IMR-90 (cell line): ENCODE results near the gene PARP3. TPM values are rescaled to one million over a fixed set of nuclear protein-coding genes. Genes with fewer than 3 reads are reported as not detected.

Source experiments
- ATAC-seq: fragments of 200-7000 bp; cut with Tn5 transposase; 2 replicates; pipeline ENCODE4 v1.9.1; 2020; ENCODE audit warnings: low read depth, mild to moderate bottlenecking, moderate library complexity
- BruUV-seq: library from RNA; stranded (reverse); fragments of 400-500 nt; replicated peaks from 2 replicates; lab custom pipeline; 2021; lab: Mats Ljungman, UMichigan
- CTCF ChIA-PET: fragments of 300-600 bp; formaldehyde crosslinking; extraction: SDS; loops from one replicate; lab custom pipeline; 2021; ENCODE audit warnings: antibody characterized with exemption; lab: Yijun Ruan, JAX
- POLR2A ChIA-PET: fragments of 300-600 bp; sonication (Branson Sonifier 250); formaldehyde crosslinking; loops from one replicate; lab custom pipeline; 2022; ENCODE audit warnings: antibody characterized with exemption; ENCODE audit not compliant: unreplicated experiment; lab: Charles Lee
- DNase-seq: peaks from one replicate; pipeline ENCODE4 v3.0.0; 2013
- H2AFZ ChIP-seq: replicated peaks from 2 replicates; pipeline ENCODE3; 2013; ENCODE audit warnings: low read length, mild to moderate bottlenecking; ENCODE audit not compliant: poor library complexity
- H2AK5ac ChIP-seq: 2 replicates; pipeline ENCODE4 v1.6.1; 2013; ENCODE audit warnings: low read depth, low read length, inconsistent platforms
- H2AK9ac ChIP-seq: replicated peaks from 2 replicates; pipeline ENCODE3; 2013; ENCODE audit warnings: mild to moderate bottlenecking, low read depth, low read length, moderate library complexity; ENCODE audit not compliant: poor library complexity
- H2BK120ac ChIP-seq: 2 replicates; pipeline ENCODE4 v1.6.1; 2013; ENCODE audit warnings: low read depth, low read length, inconsistent platforms
- H2BK15ac ChIP-seq: 3 replicates; pipeline ENCODE4 v1.6.1; 2013; ENCODE audit warnings: low read depth, low read length, inconsistent platforms
- H2BK20ac ChIP-seq: 2 replicates; pipeline ENCODE4 v1.6.1; 2013; ENCODE audit warnings: low read depth, mild to moderate bottlenecking, inconsistent platforms, low read length, moderate library complexity
- H2BK5ac ChIP-seq: 2 replicates; pipeline ENCODE4 v1.6.1; 2013; ENCODE audit warnings: mild to moderate bottlenecking, low read depth, low read length, inconsistent platforms; ENCODE audit not compliant: poor library complexity, severe bottlenecking
- H3K14ac ChIP-seq: replicated peaks from 2 replicates; pipeline ENCODE4 v1.6.1; 2013; ENCODE audit warnings: low read depth, low read length, inconsistent platforms
- H3K18ac ChIP-seq: 2 replicates; pipeline ENCODE4 v1.6.1; 2013; ENCODE audit warnings: low read depth, low read length, control low read depth
- H3K23ac ChIP-seq: 2 replicates; pipeline ENCODE4 v1.6.1; 2013; ENCODE audit warnings: low read depth, low read length, inconsistent platforms
- H3K27ac ChIP-seq: 2 replicates; pipeline ENCODE4 v1.5.1; 2013; ENCODE audit warnings: mild to moderate bottlenecking, control low read depth, low read length; ENCODE audit not compliant: insufficient read depth
- H3K27me3 ChIP-seq: 2 replicates; pipeline ENCODE4 v1.6.1; 2013; ENCODE audit warnings: low read length; ENCODE audit not compliant: control insufficient read depth, insufficient read depth
- H3K36me3 ChIP-seq: 2 replicates; pipeline ENCODE4 v1.6.1; 2013; ENCODE audit warnings: low read length, mixed read lengths; ENCODE audit not compliant: control insufficient read depth, insufficient read depth
- H3K4ac ChIP-seq: 2 replicates; pipeline ENCODE4 v1.6.1; 2013; ENCODE audit warnings: low read depth, low read length, inconsistent platforms
- H3K4me1 ChIP-seq: 2 replicates; pipeline ENCODE4 v1.6.1; 2013; ENCODE audit warnings: low read length, mixed read lengths; ENCODE audit not compliant: control insufficient read depth, insufficient read depth
- H3K4me2 ChIP-seq: 2 replicates; pipeline ENCODE4 v1.6.1; 2013; ENCODE audit warnings: low read depth, mild to moderate bottlenecking, control low read depth, low read length, moderate library complexity
- H3K4me3 ChIP-seq: 2 replicates; pipeline ENCODE4 v1.5.1; 2013; ENCODE audit warnings: low read depth, mild to moderate bottlenecking, control low read depth, low read length, moderate library complexity; ENCODE audit not compliant: insufficient read depth
- H3K56ac ChIP-seq: 2 replicates; pipeline ENCODE4 v1.6.1; 2013; ENCODE audit warnings: low read length, inconsistent platforms; ENCODE audit not compliant: insufficient read depth; ENCODE audit errors: extremely low read depth
- H3K79me1 ChIP-seq, 2 experiments: 2 replicates each; pipeline ENCODE4 v1.6.1; 2013; ENCODE audit warnings: low read length in 2 of 2, inconsistent platforms in 1 of 2, low read depth in 1 of 2
- H3K9ac ChIP-seq: 2 replicates; pipeline ENCODE4 v1.6.1; 2013; ENCODE audit warnings: low read depth, low read length, control low read depth
- H3K9me1 ChIP-seq: 2 replicates; pipeline ENCODE4 v1.6.1; 2013; ENCODE audit warnings: low read length, inconsistent platforms; ENCODE audit not compliant: insufficient read depth
- H3K9me3 ChIP-seq: 2 replicates; pipeline ENCODE4 v1.6.1; 2013; ENCODE audit warnings: low read length; ENCODE audit not compliant: control insufficient read depth, insufficient read depth
- H4K20me1 ChIP-seq: 2 replicates; pipeline ENCODE4 v1.6.1; 2013; ENCODE audit warnings: low read length, inconsistent platforms; ENCODE audit not compliant: insufficient read depth
- H4K5ac ChIP-seq: 2 replicates; pipeline ENCODE4 v1.6.1; 2013; ENCODE audit warnings: mild to moderate bottlenecking, low read depth, low read length, control low read depth
- H4K8ac ChIP-seq, 2 experiments: 2 replicates each; pipeline ENCODE4 v1.6.1; 2013; ENCODE audit warnings: low read depth in 2 of 2, low read length in 2 of 2, control low read depth in 1 of 2, inconsistent platforms in 1 of 2
- H4K91ac ChIP-seq: 2 replicates; pipeline ENCODE4 v1.6.1; 2013; ENCODE audit warnings: low read depth, low read length, inconsistent platforms; ENCODE audit not compliant: insufficient read depth
- BHLHE40 ChIP-seq: fragments of 150-350 bp; IDR thresholded peaks from 2 replicates; pipeline ENCODE4 v1.6.1; 2016; ENCODE audit warnings: mild to moderate bottlenecking, low read depth, low read length
- MAZ ChIP-seq: IDR thresholded peaks from 2 replicates; pipeline ENCODE4 v1.6.1; 2012; ENCODE audit warnings: low read depth, mild to moderate bottlenecking, low read length, improper control_type of control experiment, moderate library complexity, borderline replicate concordance
- NFE2L2 ChIP-seq: fragments of 150-350 bp; IDR thresholded peaks from 2 replicates; pipeline ENCODE4 v1.6.1; 2016; ENCODE audit warnings: low read depth, mild to moderate bottlenecking, low read length
- RCOR1 ChIP-seq: IDR thresholded peaks from 2 replicates; pipeline ENCODE4 v1.6.1; 2012; ENCODE audit warnings: mild to moderate bottlenecking, low read length, improper control_type of control experiment; ENCODE audit not compliant: insufficient replicate concordance
- RFX5 ChIP-seq: IDR thresholded peaks from 2 replicates; pipeline ENCODE4 v1.8.0; 2012; ENCODE audit warnings: low read depth, mild to moderate bottlenecking, low read length, moderate library complexity
- SMC3 ChIP-seq: fragments of 150-350 bp; IDR thresholded peaks from 2 replicates; pipeline ENCODE4 v1.6.1; 2016; ENCODE audit warnings: low read depth, mild to moderate bottlenecking, antibody characterized with exemption, low read length, moderate library complexity
- WGBS, 2 experiments: methylation state at CpG; one replicate each; pipeline versions ENCODE4 v1.1.5 to v1.1.7; 2013; ENCODE audit warnings: missing lambda C conversion rate in 2 of 2; ENCODE audit not compliant: insufficient read length in 1 of 2; ENCODE audit errors: extremely low coverage in 2 of 2; 5-methylcytosine and 5-hydroxymethylcytosine counted together
- dilution Hi-C: fragments of 300-500 bp; cut with HindIII; formaldehyde crosslinking; loops from one replicate; pipeline ENCODE4 v1.14.3; 2018; ENCODE audit warnings: low sequenced_read_pairs; ENCODE audit not compliant: unreplicated experiment
- in situ Hi-C: fragments of 300-500 bp; cut with MboI; formaldehyde crosslinking; loops from 3 replicates; pipeline ENCODE4 v1.14.3; 2019; ENCODE audit warnings: low sequenced_read_pairs, inconsistent platforms, mixed read lengths
- intact Hi-C: fragments of 100-400 bp; cut with micrococcal nuclease; formaldehyde crosslinking; loops from 2 replicates; pipeline ENCODE4 v1.10.0; 2022
- polyA plus RNA-seq, 3 experiments: library from polyadenylated mRNA; depleted of rRNA; stranded (reverse); fragments of >200 nt; gene quantifications; 2 replicates each; pipeline ENCODE4 v1.2.3, GENCODE V29; 2012; ENCODE audit warnings: low replicate concordance in 1 of 3
- total RNA-seq: library from RNA; depleted of rRNA; stranded (reverse); fragments of >200 nt; gene quantifications from 2 replicates; pipeline ENCODE4 v1.2.3, GENCODE V29; 2012
- TF ChIP-seq, protein P1 (sequence below): fragments of 150-350 bp; IDR thresholded peaks from 2 replicates; pipeline ENCODE4 v1.6.1; 2017; ENCODE audit warnings: mild to moderate bottlenecking, antibody characterized with exemption, low read length, low read depth

The PARP3 gene
- total and polyA plus RNA-seq, 2 of the 4 experiments (the other 2 are of a cell fraction): 16.3 to 22.0 TPM

DNA sequence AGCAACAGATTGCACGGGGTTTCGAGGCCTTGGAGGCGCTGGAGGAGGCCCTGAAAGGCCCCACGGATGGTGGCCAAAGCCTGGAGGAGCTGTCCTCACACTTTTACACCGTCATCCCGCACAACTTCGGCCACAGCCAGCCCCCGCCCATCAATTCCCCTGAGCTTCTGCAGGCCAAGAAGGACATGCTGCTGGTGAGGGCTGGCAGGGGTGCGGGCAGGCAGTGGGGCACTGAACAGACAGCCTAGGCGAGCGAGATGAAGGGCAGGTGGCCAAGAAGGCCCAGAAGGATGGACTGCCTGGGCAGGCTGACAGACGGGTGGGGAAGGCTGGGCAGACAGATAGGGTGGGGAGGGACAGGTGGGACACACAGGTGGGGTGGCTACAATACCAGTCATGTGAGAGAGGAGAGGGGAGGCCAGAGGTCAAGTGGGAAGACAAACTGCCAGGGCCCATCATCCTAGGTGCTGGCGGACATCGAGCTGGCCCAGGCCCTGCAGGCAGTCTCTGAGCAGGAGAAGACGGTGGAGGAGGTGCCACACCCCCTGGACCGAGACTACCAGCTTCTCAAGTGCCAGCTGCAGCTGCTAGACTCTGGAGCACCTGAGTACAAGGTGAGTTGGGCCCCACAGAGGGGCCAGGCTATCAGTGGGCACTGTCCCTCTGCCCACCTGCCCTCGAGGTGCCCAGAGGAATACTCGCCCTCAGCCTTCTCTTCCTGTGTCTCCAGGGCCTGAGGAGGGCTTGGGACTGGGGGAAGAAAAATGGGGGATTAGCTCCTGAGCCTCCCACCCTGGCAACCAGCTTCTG is 3.1 kb downstream of the PARP3 start:
- Histone ChIP-seq H2BK5ac (no peak overlapping the region), H3K14ac (no peak overlapping the region), H3K27me3 (no peaks in the 10 kb centered on the region), H2AK5ac (no peak overlapping the region), H2BK15ac (no peak overlapping the region), H3K4me3 (no peak overlapping the region), H2BK20ac (no peak overlapping the region), H4K20me1 (peaks cover 9% of the 10 kb centered on the region), H3K4ac (no peak overlapping the region), H3K4me1 (peaks cover 13% of the 10 kb centered on the region), H3K56ac (no peak overlapping the region), H2AFZ (no peak overlapping the region), H3K4me2 (no peak overlapping the region), H3K79me1 (peaks cover 16 to 25% of the 10 kb centered on the region in 2 experiments; a peak in 3 of 4 replicates), H3K23ac (no peak overlapping the region), H3K9me1 (peaks cover 12% of the 10 kb centered on the region), H3K27ac (no peak overlapping the region), H3K9me3 (no peaks in the 10 kb centered on the region), H4K91ac (no peak overlapping the region), H4K8ac (no peak overlapping the region), H4K5ac (no peak overlapping the region), H3K36me3 (peaks cover 2% of the 10 kb centered on the region; the same call in 1 of the 2 replicates), H2BK120ac (no peak overlapping the region), H2AK9ac (no peak overlapping the region), H3K18ac (no peak overlapping the region), H3K9ac (no peak overlapping the region)
- DNase-seq: no peak
- intact Hi-C loops: no loop called here
- no peak for ATAC-seq
- WGBS, 2 experiments: 81% methylated on average over 8 of the region's 18 CpGs; no CpG with 5 or more reads in 1 of the 2 experiments
- ChIA-PET POLR2A (no interaction called here), CTCF (no interaction called here)
- in situ Hi-C loops: loop anchor here (25.0 kb wide), 1 partner anchor 558 kb away; the partner anchor contains the start of genes MANF and RBM15B
- TF ChIP-seq RCOR1 (no peak), SMC3 (no peak), RFX5 (no peak), NFE2L2 (no peak), BHLHE40 (no peak), MAZ (no peak)
- TF ChIP-seq, protein P1, sequence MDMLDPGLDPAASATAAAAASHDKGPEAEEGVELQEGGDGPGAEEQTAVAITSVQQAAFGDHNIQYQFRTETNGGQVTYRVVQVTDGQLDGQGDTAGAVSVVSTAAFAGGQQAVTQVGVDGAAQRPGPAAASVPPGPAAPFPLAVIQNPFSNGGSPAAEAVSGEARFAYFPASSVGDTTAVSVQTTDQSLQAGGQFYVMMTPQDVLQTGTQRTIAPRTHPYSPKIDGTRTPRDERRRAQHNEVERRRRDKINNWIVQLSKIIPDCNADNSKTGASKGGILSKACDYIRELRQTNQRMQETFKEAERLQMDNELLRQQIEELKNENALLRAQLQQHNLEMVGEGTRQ: no peak
- dilution Hi-C loops: no loop called here
- BruUV-seq: no TSS peak
